GM18498 (cell line): ENCODE measurements around the gene DPP6.

Experiments
- ATAC-seq: cut with Tn5 transposase; IDR thresholded peaks from one replicate; pipeline ENCODE4 v1.9.1; 2021; ENCODE audit warnings: mild to moderate bottlenecking, moderate library complexity; ENCODE audit not compliant: unreplicated experiment

The DPP6 gene

GRCh38 chr7:154512121-154512833 is 460.1 kb downstream of the DPP6 start:
- no peak for ATAC-seq

DNA sequence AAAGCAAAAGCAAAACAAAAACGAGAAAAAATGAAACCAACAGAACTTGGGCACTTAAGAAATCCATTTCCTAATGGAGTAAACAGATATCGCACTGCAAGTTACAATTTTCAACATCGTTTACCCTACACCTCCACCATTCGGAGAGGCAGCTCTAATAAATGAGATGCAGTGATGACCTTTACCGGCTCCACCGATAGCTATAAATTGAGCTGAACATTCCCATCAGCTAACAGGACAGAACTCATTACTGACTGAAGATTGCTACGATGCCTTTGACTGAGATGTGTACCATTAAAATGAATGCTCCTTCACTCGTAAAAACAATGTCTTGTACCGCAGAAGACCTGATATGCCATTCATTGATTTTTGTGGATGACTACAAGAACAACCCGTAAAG is 465.6 kb downstream of the DPP6 start:
- ATAC-seq = no peak

DNA sequence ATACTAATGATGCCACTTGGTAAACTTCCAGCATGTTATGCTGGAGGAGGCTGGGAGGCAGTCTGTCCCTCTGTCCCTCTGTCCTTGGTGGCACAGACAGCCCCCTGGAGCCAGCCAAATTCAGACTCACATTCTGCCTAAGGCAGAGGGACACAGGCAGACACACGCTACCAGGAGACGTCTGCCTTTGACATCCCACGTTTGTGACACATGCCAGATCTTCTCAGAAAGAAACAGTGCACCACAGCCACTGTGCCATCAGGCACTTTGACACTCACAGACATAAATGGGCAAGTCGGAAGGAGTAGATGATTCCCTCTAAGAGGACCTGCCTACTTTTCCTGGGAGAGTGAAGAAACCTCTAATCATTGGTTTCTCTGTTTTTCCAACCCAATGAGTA is 467.0 kb downstream of the DPP6 start:
- no peak for ATAC-seq

- ATAC-seq = no peak
These were observed 477.9 kb downstream of the DPP6 start for GRCh38 chr7:154530136-154530535.

DNA sequence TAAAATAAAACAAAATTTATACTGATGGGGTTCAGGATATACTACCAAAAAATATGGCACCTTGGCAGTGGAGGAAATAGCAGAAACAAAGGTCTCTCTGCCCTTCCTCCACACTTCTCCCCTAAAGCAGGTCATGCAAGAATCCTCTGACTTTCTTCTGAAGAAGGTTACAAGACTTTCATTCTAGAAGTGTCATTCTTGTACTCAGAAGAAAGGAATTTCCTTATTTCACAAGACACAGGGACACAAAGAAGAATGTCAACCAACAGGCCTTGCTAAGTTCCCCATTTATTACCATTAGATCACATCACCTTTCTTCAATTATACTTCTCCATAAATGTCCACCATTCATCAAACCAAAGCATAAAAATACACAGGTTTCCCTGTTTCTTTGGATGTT is 480.6 kb downstream of the DPP6 start:
- ATAC-seq = no peak

DNA sequence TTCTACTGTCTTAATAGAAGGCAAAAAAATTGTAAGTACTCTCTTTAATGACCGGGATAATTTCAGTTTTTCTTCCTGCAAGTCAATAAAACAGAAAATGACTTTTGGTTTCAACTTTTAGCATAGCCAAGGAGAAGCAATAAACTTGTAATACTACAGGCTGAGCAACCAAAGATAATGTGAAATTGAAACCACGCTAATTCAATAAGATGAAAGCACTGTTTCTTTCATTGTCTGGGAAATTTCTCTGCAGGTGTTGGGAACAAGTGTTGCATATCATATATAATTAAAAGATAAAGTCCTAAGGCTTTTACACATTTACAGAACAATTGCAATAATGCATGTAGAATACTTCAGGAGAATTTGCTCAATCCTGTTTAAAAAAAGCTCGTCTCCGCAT is 488.4 kb downstream of the DPP6 start:
- ATAC-seq = no peak

DNA sequence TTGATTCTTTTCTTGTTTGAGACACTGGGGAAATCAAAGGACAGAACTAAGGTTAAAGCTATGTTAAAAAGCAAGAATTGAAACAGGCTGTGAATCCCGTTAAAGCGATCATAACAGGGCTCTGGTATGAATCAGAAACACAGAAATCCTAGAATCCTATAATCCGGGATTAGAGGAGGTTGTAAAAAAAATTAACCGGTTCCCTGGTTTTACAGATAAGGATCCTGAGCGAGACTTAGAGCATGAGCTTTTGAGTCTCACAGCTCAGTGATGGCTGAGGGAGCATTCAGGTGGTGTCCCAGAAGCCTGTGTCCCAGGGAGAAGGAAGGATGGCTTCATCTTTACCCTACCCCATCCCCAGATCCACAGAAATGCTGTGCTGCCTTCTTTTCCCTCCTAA is 489.4 kb downstream of the DPP6 start:
- no peak for ATAC-seq

DNA sequence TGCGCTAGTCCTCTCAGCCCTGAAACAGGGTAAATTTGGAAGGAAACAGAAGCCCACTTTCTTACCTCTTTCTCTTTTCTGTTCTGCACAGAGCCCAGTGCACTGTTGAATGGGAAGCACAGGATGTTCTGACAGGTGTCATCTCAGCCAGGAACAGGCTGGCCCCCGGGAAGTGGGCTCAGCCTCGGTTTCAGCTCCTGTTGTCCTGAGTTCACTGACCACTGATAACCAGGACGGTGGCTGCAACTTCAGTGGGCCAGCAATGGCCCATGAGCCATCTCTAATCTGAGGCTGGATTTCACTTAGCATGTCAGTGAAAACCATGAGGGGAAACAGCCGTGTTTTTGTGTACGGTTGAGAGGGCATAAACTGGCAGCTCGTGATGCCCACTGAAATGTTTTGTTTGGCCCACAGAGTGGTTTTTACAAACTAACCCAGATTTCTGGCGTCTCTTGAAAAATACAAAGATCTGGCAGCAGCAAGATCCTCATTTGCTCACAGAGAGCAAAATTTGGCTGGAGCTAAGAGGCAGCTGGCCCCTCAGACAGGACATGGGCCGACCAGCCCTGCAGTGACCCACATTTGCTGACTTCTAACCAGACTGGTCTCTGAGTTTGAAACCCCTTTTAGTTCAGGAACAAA is 494.9 kb downstream of the DPP6 start:
- no peak for ATAC-seq

DNA sequence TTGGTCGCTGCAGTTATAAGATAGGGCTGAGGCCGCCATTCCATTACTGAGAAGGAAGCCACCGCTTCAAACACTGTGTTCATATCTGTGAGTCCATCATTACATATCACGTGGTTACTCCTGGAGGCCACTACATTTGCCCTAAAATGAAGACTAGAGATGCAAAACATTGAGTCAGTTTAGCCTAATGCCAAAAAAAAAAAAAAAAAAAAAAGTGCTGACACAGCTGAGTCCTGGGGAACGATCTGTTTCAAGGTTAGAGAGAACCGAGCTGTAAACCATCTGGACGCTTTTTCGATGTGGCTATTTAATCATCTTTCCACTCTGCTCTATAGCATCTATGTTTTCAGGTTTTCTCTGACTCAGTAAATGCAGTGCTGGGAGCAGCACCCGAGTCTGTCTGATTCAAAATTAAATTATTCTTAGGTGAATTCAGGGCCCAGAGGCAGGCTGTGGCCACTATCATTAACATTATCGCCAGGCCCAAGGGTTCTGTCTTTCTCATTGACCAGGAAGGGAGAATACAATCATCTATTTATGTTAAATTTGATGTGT is 501.6 kb downstream of the DPP6 start:
- ATAC-seq = no peak

- no peak for ATAC-seq
These were observed 507.3 kb downstream of the DPP6 start for GRCh38 chr7:154559454-154559853.

DNA sequence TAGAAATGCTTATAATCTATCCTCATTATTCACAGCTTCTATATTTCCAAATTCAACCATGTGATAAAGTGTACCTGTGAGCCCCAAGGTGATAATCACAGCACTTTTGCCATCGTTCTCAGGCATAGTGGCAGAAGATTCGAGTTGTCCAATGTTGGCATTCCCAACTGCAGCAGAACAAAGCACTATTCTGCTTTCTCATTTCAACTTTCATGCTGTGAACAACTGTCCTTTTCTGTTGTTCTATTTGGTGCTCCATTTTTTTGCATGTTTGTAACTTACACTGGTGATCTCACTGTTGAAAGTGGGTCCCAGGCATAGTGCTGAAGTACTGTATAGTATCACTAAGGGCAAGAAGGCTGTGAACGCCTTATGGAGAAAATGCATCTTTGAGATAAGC is 512.5 kb downstream of the DPP6 start:
- ATAC-seq = no peak

- no peak for ATAC-seq
These were observed 514.7 kb downstream of the DPP6 start for GRCh38 chr7:154566877-154567276.

DNA sequence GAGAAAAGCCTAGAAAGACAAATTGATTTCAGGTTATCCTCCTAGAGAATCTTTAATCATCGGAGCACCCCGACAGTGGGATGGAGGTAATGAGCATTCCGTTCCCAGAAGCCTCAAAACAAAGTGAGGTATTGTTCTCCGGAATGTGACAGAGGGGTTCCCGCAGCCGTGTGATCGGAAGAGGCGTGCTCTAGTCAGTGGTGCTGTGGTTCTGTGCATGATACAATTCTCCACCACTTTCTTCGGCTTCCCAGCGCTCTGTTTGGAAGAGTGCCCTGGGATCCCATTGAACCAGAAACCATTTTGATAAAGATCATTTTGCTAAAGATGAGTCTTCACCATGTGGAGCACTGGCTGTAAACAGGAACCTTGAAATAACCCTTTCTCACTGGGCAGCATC is 516.1 kb downstream of the DPP6 start:
- ATAC-seq = no peak

DNA sequence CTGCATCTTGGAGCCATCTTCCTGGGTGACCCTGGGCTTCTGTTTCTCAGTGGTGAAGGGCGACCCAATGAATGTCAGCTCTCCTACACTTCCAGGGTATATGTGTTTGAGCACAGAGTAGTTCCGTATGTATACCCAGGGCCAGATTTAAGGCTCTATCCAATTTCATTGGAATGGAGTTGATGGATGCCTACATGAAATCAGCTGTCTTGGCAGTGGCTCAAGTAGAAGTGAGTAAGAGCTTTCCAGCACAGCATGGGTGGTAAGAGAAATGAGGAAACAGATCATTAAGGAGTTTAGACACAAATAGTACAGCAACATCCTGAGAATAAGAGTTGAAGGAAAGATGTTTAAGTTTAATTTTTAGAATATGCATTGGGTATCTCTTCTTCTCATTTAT is 517.7 kb downstream of the DPP6 start:
- ATAC-seq = no peak

- ATAC-seq = no peak
These were observed 519.6 kb downstream of the DPP6 start for GRCh38 chr7:154571772-154572171.

DNA sequence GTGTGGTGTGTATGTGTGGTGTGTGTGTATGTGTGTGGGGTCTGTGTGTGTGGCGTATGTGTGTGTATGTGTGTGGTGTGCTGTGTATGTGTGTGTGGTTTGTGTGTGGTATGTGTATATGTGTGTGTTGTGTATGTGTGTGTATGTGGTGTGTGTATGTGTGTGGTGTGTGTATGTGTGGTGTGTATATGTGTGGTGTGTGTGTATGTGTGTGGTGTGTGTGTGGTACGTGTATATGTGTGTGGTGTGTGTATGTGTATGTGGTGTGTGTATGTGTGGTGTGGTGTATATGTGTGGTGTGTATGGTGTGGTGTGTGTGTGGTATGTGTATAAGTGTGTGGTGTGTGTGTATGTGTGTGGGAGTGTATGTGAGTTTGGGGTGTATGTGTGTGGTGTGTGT is 522.0 kb downstream of the DPP6 start:
- no peak for ATAC-seq

GRCh38 chr7:154575497-154575896 is 523.3 kb downstream of the DPP6 start:
- no peak for ATAC-seq

GRCh38 chr7:154576604-154577003 is 524.4 kb downstream of the DPP6 start:
- no peak for ATAC-seq

GRCh38 chr7:154577141-154577873 is 525.1 kb downstream of the DPP6 start:
- no peak for ATAC-seq

GRCh38 chr7:154578336-154578735 is 526.1 kb downstream of the DPP6 start:
- no peak for ATAC-seq

DNA sequence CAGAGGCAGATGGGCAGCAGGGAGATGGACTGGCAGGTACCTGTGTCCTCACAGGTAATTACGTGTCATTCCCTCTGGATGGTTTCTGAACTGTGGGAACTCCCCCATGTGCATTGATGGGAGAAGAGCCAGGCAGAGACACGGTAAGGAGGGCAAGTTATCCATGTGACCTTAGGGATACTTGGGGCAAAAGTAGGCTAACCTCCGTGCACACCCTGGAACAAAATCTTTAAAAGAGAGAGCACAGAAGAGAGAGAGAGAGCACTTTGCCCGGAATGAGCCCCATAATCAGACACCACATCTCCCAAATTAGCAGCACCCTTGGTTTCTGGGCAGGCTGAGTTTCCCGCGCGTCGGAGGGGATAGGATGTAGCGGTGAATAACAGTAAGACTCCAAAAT is 527.5 kb downstream of the DPP6 start:
- ATAC-seq = no peak
